Colonic mucosa (tissue), 4 donors: Measurements from ENCODE around the gene NUP153. TPM values are rescaled to one million over a fixed set of nuclear protein-coding genes. Genes with fewer than 3 reads are reported as not detected.

Source experiments
- DNase-seq: peaks from one replicate; pipeline ENCODE4 v3.0.0-alpha.2; 2020
- H3K27ac ChIP-seq: fragments of 200-600 bp; one replicate; pipeline ENCODE4 v1.8.0; 2021
- H3K27me3 ChIP-seq: fragments of 200-600 bp; one replicate; pipeline ENCODE4 v1.8.0; 2021
- H3K36me3 ChIP-seq: fragments of 200-600 bp; one replicate; pipeline ENCODE4 v1.8.0; 2021
- H3K4me1 ChIP-seq: fragments of 200-600 bp; one replicate; pipeline ENCODE4 v1.8.0; 2021; ENCODE audit warnings: mild to moderate bottlenecking
- H3K4me3 ChIP-seq: fragments of 200-600 bp; one replicate; pipeline ENCODE4 v1.8.0; 2021
- H3K9ac ChIP-seq, 2 donors: one replicate each; pipeline ENCODE4 v1.7.0; 2013; ENCODE audit warnings: control low read depth in 2 of 2, low read depth in 2 of 2, low read length in 2 of 2
- H3K9me3 ChIP-seq: fragments of 200-600 bp; one replicate; pipeline ENCODE4 v1.8.0; 2021
- CTCF ChIP-seq: fragments of 200-600 bp; IDR thresholded peaks from one replicate; pipeline ENCODE4 v1.8.0; 2022; ENCODE audit warnings: antibody characterized with exemption, mild to moderate bottlenecking
- intact Hi-C: fragments of 100-400 bp; cut with DNase I; formaldehyde crosslinking; loops from one replicate; pipeline ENCODE4 v1.14.1; 2022
- total RNA-seq, 2 donors: library from RNA; stranded (reverse); fragmentation: NEBNext Ultra II Directional in 1 of 2; extraction: Animal tissue kit (Norgen Biotek cat#: 25700) in 1 of 2; gene quantifications; one replicate each; pipeline ENCODE4 v1.2.1, GENCODE V29; 2021
- donor health status: healthy.
- donor health status: DM: no; HTN: no; CAD: no.
- donor health status: DM: no; HTN: no; CAD: no.

Gene NUP153
- total RNA-seq, 2 donors from 2014 or later, result 29.8 to 31.7 TPM

- no peak for DNase-seq
- no peak overlapping the region for H3K27ac ChIP-seq
- TF ChIP-seq CTCF, result no peak
- no peaks in the 10 kb centered on the region for H3K27me3 ChIP-seq
- H3K4me1 ChIP-seq, result no peaks in the 10 kb centered on the region
- no peaks in the 10 kb centered on the region for H3K9me3 ChIP-seq
- H3K9ac ChIP-seq, result no peak overlapping the region
- H3K36me3 ChIP-seq, result no peaks in the 10 kb centered on the region
- intact Hi-C loops, result no loop called here
- H3K4me3 ChIP-seq, result no peak overlapping the region
Measured at GRCh38 chr6:17635568-17635967, 71.2 kb downstream of the NUP153 start.

- Histone ChIP-seq H3K27me3 (no peaks in the 10 kb centered on the region), H3K9me3 (no peaks in the 10 kb centered on the region), H3K9ac (no peak overlapping the region), H3K27ac (no peak overlapping the region), H3K4me3 (no peak overlapping the region), H3K36me3 (no peaks in the 10 kb centered on the region), H3K4me1 (no peaks in the 10 kb centered on the region)
- DNase-seq, result no peak
- no peak for TF ChIP-seq CTCF
- intact Hi-C loops, result no loop called here
Measured at GRCh38 chr6:17633465-17634188, 73.1 kb downstream of the NUP153 start.

DNA sequence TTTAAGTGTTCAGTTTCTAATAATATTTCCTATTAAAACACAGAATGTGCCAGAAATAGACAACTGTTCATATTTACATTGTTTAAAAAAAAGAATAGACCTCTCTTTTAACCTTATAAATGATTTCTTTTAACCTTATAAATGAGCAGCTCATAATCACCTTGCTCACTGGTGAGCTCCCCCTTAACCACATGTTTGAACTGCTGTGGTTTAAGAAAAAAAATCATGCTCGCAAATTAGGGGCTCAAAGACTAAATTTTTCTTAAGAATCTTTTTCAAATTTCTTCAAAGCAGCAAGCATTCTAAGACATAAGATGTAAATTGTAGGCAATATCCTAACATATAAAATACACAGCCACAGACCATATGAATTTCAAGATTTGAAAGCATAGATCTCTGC, 73.8 kb downstream of the NUP153 start:
- Histone ChIP-seq H3K9me3 (no peaks in the 10 kb centered on the region), H3K4me3 (no peak overlapping the region), H3K9ac (no peak overlapping the region), H3K27ac (no peak overlapping the region), H3K36me3 (no peaks in the 10 kb centered on the region), H3K4me1 (no peaks in the 10 kb centered on the region), H3K27me3 (no peaks in the 10 kb centered on the region)
- no peak for DNase-seq
- intact Hi-C loops, result no loop called here
- TF ChIP-seq CTCF, result no peak

GRCh38 chr6:17630511-17631073, 76.1 kb downstream of the NUP153 start:
- Histone ChIP-seq H3K4me3 (no peak overlapping the region), H3K36me3 (peaks cover 13% of the 10 kb centered on the region), H3K27me3 (no peaks in the 10 kb centered on the region), H3K27ac (peak overlapping the region; percentile 23), H3K4me1 (no peaks in the 10 kb centered on the region), H3K9me3 (no peaks in the 10 kb centered on the region), H3K9ac (no peak overlapping the region)
- intact Hi-C loops, result no loop called here
- TF ChIP-seq CTCF, result no peak
- peak; percentile 22 for DNase-seq

DNA sequence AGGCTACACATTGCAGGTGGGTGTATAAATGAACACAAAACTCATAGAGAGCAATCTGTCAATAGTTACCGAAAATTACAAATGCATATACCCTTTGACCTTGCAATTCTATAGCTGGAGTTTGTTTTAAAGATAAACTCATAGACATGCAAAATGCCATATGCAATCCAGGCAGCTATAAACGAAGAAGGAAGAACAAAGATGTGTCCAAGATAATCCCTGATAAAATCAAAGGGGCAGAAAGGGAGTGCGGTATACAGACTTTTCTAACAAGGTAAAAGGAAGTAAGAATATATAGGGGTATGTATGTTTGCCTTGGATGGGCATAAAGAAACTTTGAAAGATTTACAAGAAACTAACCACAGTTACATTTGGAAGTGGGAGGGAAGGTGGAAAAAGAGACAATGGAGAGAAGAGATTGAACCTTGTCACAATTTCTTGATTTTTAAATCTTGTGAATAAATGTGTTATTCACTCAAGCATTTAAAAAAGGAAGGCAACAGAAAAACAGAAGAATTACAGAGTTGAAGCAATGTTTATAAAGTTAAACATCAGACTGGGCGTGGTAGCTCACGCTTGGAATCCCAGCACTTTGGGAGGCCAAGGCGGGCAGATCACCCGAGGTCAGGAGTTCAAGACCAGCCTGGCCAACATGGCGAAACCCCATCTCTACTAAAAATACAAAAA, 76.8 kb downstream of the NUP153 start:
- Histone ChIP-seq H3K4me1 (no peaks in the 10 kb centered on the region), H3K27ac (peak overlapping the region; percentile 23), H3K36me3 (peaks cover 19% of the 10 kb centered on the region), H3K4me3 (no peak overlapping the region), H3K9ac (no peak overlapping the region), H3K9me3 (no peaks in the 10 kb centered on the region), H3K27me3 (no peaks in the 10 kb centered on the region)
- intact Hi-C loops, result no loop called here
- TF ChIP-seq CTCF, result no peak
- no peak for DNase-seq
